Activated CD8-positive, alpha-beta memory T cell treated with anti-CD3 and anti-CD28 coated beads, Interleukin-2, amount 50 U/mL, for 24 hours (primary cell): Measurements from ENCODE around the gene ATP2B1.

Experiments used
- DNase-seq: peaks from one replicate; pipeline ENCODE4 v3.0.0-alpha.2; 2020; ENCODE audit errors: extremely low read depth

Gene ATP2B1

DNA sequence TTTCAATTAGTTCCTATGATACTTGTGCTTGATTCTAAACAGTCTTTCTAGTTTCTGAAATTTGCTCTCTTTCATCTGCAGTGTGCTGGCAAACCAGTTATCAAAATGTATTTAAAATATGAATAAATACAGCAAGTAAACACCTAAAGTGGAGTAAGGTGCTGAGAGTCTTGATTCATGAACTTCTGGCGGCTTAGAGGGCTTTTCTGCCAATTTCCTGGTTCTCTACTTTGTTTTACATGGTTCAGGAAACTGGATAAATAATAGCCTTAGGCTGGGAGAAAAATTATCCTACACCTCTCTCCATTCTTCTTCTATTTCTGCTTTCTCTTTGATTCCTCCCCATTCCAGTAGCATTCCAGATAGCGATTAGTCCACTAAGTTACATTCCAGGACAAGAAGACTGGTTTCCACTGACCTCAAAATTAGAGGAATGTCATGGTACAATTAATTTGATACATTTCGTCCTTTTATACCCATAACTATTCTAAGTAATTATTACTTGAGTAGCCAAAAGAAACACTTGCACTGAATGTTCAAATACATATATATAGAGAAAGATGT is 14.9 kb downstream of the ATP2B1 start:
- no peak for DNase-seq

DNA sequence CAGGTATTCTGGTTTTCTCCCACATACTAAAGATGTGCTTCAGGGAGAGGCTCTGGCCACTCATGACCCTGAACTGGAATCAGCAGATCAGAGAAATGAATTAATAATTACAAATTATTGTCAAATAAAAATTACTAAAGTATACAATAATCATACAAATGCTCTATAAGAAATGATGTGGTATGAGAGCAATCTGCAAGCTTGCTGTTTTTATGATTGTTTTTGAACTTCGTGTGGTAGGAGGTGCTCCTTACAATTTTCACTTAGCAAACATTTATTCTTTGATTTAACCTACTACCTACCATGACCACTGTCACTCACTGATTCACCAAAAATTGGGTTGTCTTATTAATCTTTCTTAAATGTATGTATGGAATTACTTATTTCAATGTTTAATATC is 16.2 kb downstream of the ATP2B1 start:
- no peak for DNase-seq

- no peak for DNase-seq
These were observed 17.0 kb downstream of the ATP2B1 start for GRCh38 chr12:89691659-89692058.

DNA sequence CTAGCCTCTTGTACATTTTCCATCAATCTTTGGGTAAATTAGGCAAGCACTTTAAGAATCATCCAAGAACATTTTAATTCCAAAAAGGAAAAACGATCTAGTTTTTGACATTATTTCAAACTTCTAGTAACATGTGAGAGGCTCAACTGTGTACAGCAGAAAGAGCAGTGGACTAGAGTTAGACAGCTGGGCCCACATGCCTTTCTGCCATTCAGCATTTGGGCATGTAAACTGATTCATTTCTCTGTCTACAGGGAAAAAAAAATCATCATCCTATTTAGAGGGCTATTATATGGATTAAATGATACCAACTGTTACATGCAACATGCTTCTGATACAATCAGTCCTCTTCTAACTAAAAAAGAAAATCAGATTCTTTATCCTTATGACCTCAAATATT is 17.7 kb downstream of the ATP2B1 start:
- DNase-seq = no peak

- no peak for DNase-seq
These were observed 19.3 kb downstream of the ATP2B1 start for GRCh38 chr12:89689306-89689705.

- no peak for DNase-seq
These were observed 22.3 kb downstream of the ATP2B1 start for GRCh38 chr12:89686311-89686710.

- no peak for DNase-seq
These were observed 23.2 kb downstream of the ATP2B1 start for GRCh38 chr12:89685363-89685972.

DNA sequence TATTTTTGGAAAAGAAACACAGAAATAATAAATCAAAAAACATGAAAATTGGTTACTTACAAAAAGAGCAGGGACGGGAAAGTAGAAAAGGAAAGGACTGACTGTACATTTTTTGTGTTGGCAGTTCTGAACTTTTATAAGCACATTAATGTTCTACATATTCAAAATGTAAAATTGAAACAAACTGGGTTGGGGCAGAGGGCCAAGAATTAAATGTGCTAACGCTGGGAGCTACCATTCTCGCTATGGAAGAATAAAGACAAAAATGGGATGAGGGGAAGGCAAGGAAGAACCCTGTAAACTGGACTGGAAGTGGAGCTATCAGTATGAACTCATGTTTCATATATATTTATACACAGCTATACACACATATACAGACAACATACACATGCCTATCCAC is 24.5 kb downstream of the ATP2B1 start:
- no peak for DNase-seq

DNA sequence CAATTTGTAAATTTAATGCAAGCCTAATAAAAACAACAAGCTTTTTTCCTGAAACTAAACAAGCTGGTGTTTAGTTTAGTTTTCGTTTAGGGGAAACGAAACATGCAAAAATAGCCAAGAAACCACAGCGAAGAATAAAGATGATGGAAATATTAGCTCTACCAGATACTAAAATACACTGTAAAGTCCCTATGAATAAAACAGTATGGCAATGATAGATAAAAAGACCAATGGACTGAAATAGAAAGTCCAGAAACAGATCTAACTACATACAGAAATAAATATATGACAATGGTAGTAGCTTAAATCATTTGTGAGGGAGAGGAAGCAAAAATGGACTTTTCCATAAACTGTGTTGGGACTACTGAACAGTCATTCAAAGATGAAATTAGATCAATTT is 26.4 kb downstream of the ATP2B1 start:
- DNase-seq = no peak

GRCh38 chr12:89680409-89680808 is 28.2 kb downstream of the ATP2B1 start:
- DNase-seq = no peak

- no peak for DNase-seq
These were observed 29.0 kb downstream of the ATP2B1 start for GRCh38 chr12:89679631-89680030.

DNA sequence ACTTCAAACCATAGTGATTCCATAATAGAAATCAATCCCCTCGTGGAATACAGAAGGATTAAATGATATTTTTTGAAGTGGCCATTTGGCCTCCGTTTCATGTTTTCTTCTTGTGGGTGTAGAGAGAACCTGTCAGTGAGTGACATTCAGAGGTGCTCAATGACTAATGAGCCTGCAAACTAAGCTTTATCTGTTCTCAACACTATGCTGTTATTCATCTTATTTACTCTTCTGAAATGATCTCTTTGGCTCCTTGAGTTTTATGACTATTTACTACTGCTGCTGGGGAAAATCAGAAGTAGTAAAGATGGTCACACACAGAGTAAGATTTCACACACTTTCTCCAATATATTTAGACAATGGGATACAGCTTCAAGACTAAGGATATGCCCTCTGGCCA is 30.4 kb downstream of the ATP2B1 start:
- DNase-seq = no peak

DNA sequence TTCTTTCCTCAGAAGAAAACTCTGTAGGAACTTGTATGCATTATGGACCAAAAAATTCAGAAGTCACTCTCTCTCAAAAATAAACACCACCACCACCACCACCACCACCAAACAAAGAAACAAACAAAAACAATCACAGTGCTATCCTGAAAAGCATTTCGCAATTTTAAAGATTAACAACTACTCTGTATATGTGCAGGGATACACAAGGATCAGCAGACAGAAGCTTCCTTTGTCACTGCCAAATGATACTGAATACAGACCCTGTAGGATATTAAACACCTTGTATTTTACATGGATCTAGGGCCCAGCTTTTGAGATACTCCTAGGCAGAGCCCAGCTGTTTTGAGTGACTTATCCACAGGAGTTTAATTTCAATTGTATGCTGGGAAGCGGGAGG is 31.7 kb downstream of the ATP2B1 start:
- DNase-seq = no peak

DNA sequence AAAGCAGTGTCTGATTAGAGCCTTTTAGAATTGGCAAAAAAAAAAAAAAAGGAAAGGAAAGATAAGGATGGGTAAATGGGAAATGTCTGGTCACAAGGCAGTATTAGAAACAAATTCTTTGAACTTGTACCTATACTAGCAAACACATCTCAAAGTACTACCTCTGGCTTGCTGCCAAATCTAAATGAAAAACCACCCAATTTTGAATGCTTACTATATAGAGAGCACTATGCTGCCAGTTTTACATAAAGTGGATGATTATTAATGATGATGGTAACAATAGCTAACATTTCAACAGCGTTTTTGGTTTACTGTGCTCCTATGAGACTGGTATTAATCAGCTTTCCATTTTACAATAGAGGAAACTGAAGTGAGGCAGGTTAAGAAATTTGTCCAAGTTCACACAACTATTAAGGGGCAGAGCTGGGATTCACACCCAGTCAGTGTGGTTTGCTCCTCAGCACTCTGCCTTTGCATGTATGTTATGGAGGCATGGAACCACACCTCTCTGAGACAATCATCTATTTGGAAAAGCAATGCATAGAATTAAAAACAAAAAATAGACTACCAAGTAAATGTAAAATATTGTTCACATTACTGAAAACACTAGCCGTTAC is 34.2 kb downstream of the ATP2B1 start:
- DNase-seq = no peak

GRCh38 chr12:89673603-89674002 is 35.0 kb downstream of the ATP2B1 start:
- DNase-seq = no peak

DNA sequence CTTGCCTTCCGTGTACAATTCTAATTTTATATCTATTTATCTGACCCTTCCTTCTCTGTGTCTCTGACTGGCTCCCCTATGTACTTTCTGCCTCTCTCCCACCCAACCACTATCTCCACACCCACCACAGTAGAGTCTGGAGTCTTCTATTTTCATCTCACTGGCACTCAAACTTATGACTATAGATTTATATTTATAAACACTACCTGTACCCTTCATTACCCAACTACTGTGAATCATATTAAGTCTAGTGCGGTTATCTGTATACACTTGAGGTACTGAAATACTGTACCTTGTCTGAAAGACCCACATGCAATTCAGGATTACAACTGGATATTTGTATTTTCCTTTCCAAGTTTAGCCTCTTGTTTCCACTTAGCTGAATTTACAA is 36.1 kb downstream of the ATP2B1 start:
- DNase-seq = no peak

DNA sequence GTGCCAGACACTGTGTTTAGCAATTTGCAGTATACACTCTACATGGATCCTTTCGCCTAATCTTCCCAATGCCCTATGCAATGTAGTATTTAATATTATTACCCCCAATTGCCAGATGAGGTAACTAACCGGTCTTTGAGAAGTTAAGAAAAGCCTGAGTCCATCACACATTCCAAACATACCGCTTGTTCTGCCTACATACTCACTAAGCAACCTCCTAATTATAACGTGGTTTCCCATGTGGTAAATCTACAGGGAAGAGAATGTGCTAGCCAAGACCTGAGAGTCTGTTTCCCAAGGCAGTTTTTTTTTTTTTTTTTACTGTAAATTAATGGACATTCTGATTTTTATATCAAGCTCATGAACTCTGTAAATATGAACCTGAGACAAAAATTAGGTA is 37.2 kb downstream of the ATP2B1 start:
- no peak for DNase-seq

- DNase-seq = no peak
These were observed 39.4 kb downstream of the ATP2B1 start for GRCh38 chr12:89669197-89669596.

GRCh38 chr12:89665556-89665955 is 43.1 kb downstream of the ATP2B1 start:
- no peak for DNase-seq

- DNase-seq = no peak
These were observed 44.2 kb downstream of the ATP2B1 start for GRCh38 chr12:89664441-89664840.

- DNase-seq = no peak
These were observed 44.9 kb downstream of the ATP2B1 start for GRCh38 chr12:89663577-89664357.

- DNase-seq = no peak
These were observed 46.0 kb downstream of the ATP2B1 start for GRCh38 chr12:89662623-89663022.
